ENCODE results near the gene CAMK1D.

The CAMK1D gene

GRCh38 chr10:12340937-12341336 is 8.4 kb upstream of the CAMK1D start:
- H3F3A ChIP-seq (ENCODE audit: insufficient read depth, low read length) = peaks cover 4% of the 10 kb centered on the region; the same call in 1 of the 2 replicates
- H2AFZ ChIP-seq (ENCODE audit: low read length) = no peak overlapping the region
- no peak overlapping the region for H3K4me2 ChIP-seq (ENCODE audit: low read depth, low read length)
- no peak for DNase-seq
- H3K79me2 ChIP-seq (ENCODE audit: low read length) = no peaks in the 10 kb centered on the region
- no peaks in the 10 kb centered on the region for H3K9me3 ChIP-seq (replicated peaks; ENCODE audit: insufficient read depth, low read length)
- H3K27me3 ChIP-seq (replicated peaks; ENCODE audit: insufficient read depth, low read length) = no peaks in the 10 kb centered on the region
- H4K20me1 ChIP-seq (ENCODE audit: insufficient read depth, low read length) = no peaks in the 10 kb centered on the region
- H3K9ac ChIP-seq (ENCODE audit: low read length) = no peak overlapping the region
- H3K4me3 ChIP-seq (ENCODE audit: low read length) = no peak overlapping the region
- TF ChIP-seq EZH2 (optimal IDR thresholded peaks at IDR 0.05; ENCODE audit: low read depth, low read length) (no peak), EZH2phosphoT487 (IDR thresholded peaks at IDR 0.05; ENCODE audit: low read length) (no peak), CTCF (IDR thresholded peaks at IDR 0.05; ENCODE audit: low read length) (no peak)
- H3K4me1 ChIP-seq (ENCODE audit: low read length) = peaks cover 8% of the 10 kb centered on the region
- no peak overlapping the region for H3K27ac ChIP-seq (ENCODE audit: low read length)
- H3K9me2 ChIP-seq (replicated peaks; ENCODE audit: insufficient read depth, low read length) = no peaks in the 10 kb centered on the region
- no peaks in the 10 kb centered on the region for H3K36me3 ChIP-seq (replicated peaks; ENCODE audit: insufficient read depth, low read length)

- Histone ChIP-seq H3K79me2 (ENCODE audit: low read length) (no peaks in the 10 kb centered on the region), H3K36me3 (replicated peaks; ENCODE audit: insufficient read depth, low read length) (no peaks in the 10 kb centered on the region), H3K4me2 (ENCODE audit: low read depth, low read length) (no peak overlapping the region), H3K4me1 (ENCODE audit: low read length) (peaks cover 8% of the 10 kb centered on the region), H3K9me3 (replicated peaks; ENCODE audit: insufficient read depth, low read length) (no peaks in the 10 kb centered on the region), H3K27ac (ENCODE audit: low read length) (no peak overlapping the region), H3K9me2 (replicated peaks; ENCODE audit: insufficient read depth, low read length) (no peaks in the 10 kb centered on the region), H3K9ac (ENCODE audit: low read length) (no peak overlapping the region), H3K4me3 (ENCODE audit: low read length) (no peak overlapping the region), H4K20me1 (ENCODE audit: insufficient read depth, low read length) (no peaks in the 10 kb centered on the region), H3F3A (ENCODE audit: insufficient read depth, low read length) (peaks cover 4% of the 10 kb centered on the region; the same call in 1 of the 2 replicates), H2AFZ (ENCODE audit: low read length) (no peak overlapping the region), H3K27me3 (replicated peaks; ENCODE audit: insufficient read depth, low read length) (no peaks in the 10 kb centered on the region)
- DNase-seq = no peak
- TF ChIP-seq EZH2phosphoT487 (IDR thresholded peaks at IDR 0.05; ENCODE audit: low read length) = no peak
- no peak for TF ChIP-seq EZH2 (optimal IDR thresholded peaks at IDR 0.05; ENCODE audit: low read depth, low read length)
- no peak for TF ChIP-seq CTCF (IDR thresholded peaks at IDR 0.05; ENCODE audit: low read length)
Measured at GRCh38 chr10:12341526-12341925, 7.8 kb upstream of the CAMK1D start.

GRCh38 chr10:12344375-12345110 is 4.8 kb upstream of the CAMK1D start:
- H3K9ac ChIP-seq (ENCODE audit: low read length) = no peak overlapping the region
- peak overlapping the region; percentile 24; the same call in 1 of the 2 replicates for H3K4me2 ChIP-seq (ENCODE audit: low read depth, low read length)
- no peaks in the 10 kb centered on the region for H3K27me3 ChIP-seq (replicated peaks; ENCODE audit: insufficient read depth, low read length)
- H3K4me3 ChIP-seq (ENCODE audit: low read length) = no peak overlapping the region
- peaks cover 12% of the 10 kb centered on the region for H3F3A ChIP-seq (ENCODE audit: insufficient read depth, low read length)
- H4K20me1 ChIP-seq (ENCODE audit: insufficient read depth, low read length) = no peaks in the 10 kb centered on the region
- DNase-seq = peak; percentile 58
- TF ChIP-seq CTCF (IDR thresholded peaks at IDR 0.05; ENCODE audit: low read length) (no peak), EZH2 (optimal IDR thresholded peaks at IDR 0.05; ENCODE audit: low read depth, low read length) (no peak), EZH2phosphoT487 (IDR thresholded peaks at IDR 0.05; ENCODE audit: low read length) (no peak)
- H3K9me2 ChIP-seq (replicated peaks; ENCODE audit: insufficient read depth, low read length) = no peaks in the 10 kb centered on the region
- no peaks in the 10 kb centered on the region for H3K9me3 ChIP-seq (replicated peaks; ENCODE audit: insufficient read depth, low read length)
- peak overlapping the region; percentile 23; the same call in 1 of the 2 replicates for H3K27ac ChIP-seq (ENCODE audit: low read length)
- H3K4me1 ChIP-seq (ENCODE audit: low read length) = peaks cover 8% of the 10 kb centered on the region
- no peaks in the 10 kb centered on the region for H3K79me2 ChIP-seq (ENCODE audit: low read length)
- H3K36me3 ChIP-seq (replicated peaks; ENCODE audit: insufficient read depth, low read length) = no peaks in the 10 kb centered on the region
- H2AFZ ChIP-seq (ENCODE audit: low read length) = peak overlapping the region; percentile 8; the same call in 1 of the 2 replicates
